WTC11 (cell line): ENCODE results near the gene ICA1. TPM values are rescaled to one million over a fixed set of nuclear protein-coding genes. Genes with fewer than 3 reads are reported as not detected.

ENCODE experiments used
- ATAC-seq: fragments of 200-7000 bp; cut with Tn5 transposase; 2 replicates; pipeline ENCODE4 v1.10.0; 2021; ENCODE audit warnings: mild to moderate bottlenecking, moderate library complexity
- CTCF ChIA-PET: fragments of 300-600 bp; sonication (Branson Sonifier 250); formaldehyde crosslinking; loops from one replicate; lab custom pipeline; 2021; ENCODE audit warnings: antibody characterized with exemption; lab: Charles Lee
- POLR2A ChIA-PET: fragments of 350-600 bp; sonication (Branson Sonifier 250); formaldehyde crosslinking; loops from one replicate; lab custom pipeline; 2021; ENCODE audit warnings: antibody characterized with exemption; lab: Charles Lee
- DNase-seq: peaks from one replicate; pipeline ENCODE4 v3.0.0; 2021; ENCODE audit warnings: low spot score
- H3K27ac Mint-ChIP-seq: 2 replicates; pipeline ENCODE4 v1.8.0; 2021; ENCODE audit warnings: mixed read lengths
- H3K27me3 Mint-ChIP-seq: 2 replicates; pipeline ENCODE4 v1.8.0; 2021; ENCODE audit warnings: low read depth, mild to moderate bottlenecking, moderate library complexity, mixed read lengths
- H3K36me3 Mint-ChIP-seq: 2 replicates; pipeline ENCODE4 v1.8.0; 2021; ENCODE audit warnings: mixed read lengths
- H3K4me1 Mint-ChIP-seq: 2 replicates; pipeline ENCODE4 v1.8.0; 2022; ENCODE audit warnings: mixed read lengths
- H3K4me3 Mint-ChIP-seq: 2 replicates; pipeline ENCODE4 v1.8.0; 2021; ENCODE audit warnings: mild to moderate bottlenecking, moderate library complexity, mixed read lengths
- H3K9me3 Mint-ChIP-seq: 2 replicates; pipeline ENCODE4 v1.8.0; 2021; ENCODE audit warnings: mixed read lengths
- FOXJ3 ChIP-seq: sonication (generic); formaldehyde crosslinking; IDR thresholded peaks from 2 replicates; pipeline ENCODE4 v1.9.0; 2021; ENCODE audit warnings: missing genetic modification reagents, mild to moderate bottlenecking, borderline replicate concordance
- GRHL2 ChIP-seq: fragments of 250-450 bp; sonication (Bioruptor Pico); IDR thresholded peaks from 2 replicates; pipeline ENCODE4 v1.8.0; 2022; ENCODE audit warnings: mild to moderate bottlenecking, moderate library complexity; ENCODE audit not compliant: insufficient replicate concordance, severe bottlenecking
- JAZF1 ChIP-seq: fragments of 250-450 bp; sonication (Bioruptor Pico); IDR thresholded peaks from 2 replicates; pipeline ENCODE4 v1.9.0; 2021; ENCODE audit warnings: moderate library complexity, mild to moderate bottlenecking, inconsistent platforms
- JUN ChIP-seq: sonication (generic); formaldehyde crosslinking; IDR thresholded peaks from 2 replicates; pipeline ENCODE4 v1.8.0; 2023; ENCODE audit warnings: mild to moderate bottlenecking, missing genetic modification reagents
- NFATC4 ChIP-seq: fragments of 250-450 bp; sonication (Bioruptor Pico); IDR thresholded peaks from 2 replicates; pipeline ENCODE4 v1.9.0; 2021; ENCODE audit warnings: mild to moderate bottlenecking
- NFYB ChIP-seq: sonication (generic); formaldehyde crosslinking; conservative IDR thresholded peaks from 2 replicates; pipeline ENCODE4 v1.8.0; 2022; ENCODE audit warnings: low read depth, missing genetic modification reagents
- NR3C1 ChIP-seq: sonication (generic); formaldehyde crosslinking; conservative IDR thresholded peaks from 2 replicates; pipeline ENCODE4 v1.8.1; 2023; ENCODE audit warnings: low read depth, mild to moderate bottlenecking, missing genetic modification reagents
- TCF7 ChIP-seq: sonication (generic); formaldehyde crosslinking; IDR thresholded peaks from 2 replicates; pipeline ENCODE4 v1.8.0; 2022; ENCODE audit warnings: mild to moderate bottlenecking, low read depth, missing genetic modification reagents, moderate library complexity
- ZBTB21 ChIP-seq: sonication (generic); formaldehyde crosslinking; IDR thresholded peaks from 2 replicates; pipeline ENCODE4 v1.8.1; 2023; ENCODE audit warnings: mild to moderate bottlenecking, missing genetic modification reagents, borderline replicate concordance
- ZNF263 ChIP-seq: sonication (generic); formaldehyde crosslinking; IDR thresholded peaks from 2 replicates; pipeline ENCODE4 v1.8.1; 2022; ENCODE audit warnings: low read depth, mild to moderate bottlenecking, moderate library complexity, missing genetic modification reagents
- total RNA-seq: library from RNA; stranded (reverse); gene quantifications from 3 replicates; pipeline ENCODE4 v1.2.3, GENCODE V29; 2021
- TF ChIP-seq, protein P1 (sequence below): fragments of 200-600 bp; IDR thresholded peaks from 2 replicates; pipeline ENCODE4 v1.8.0; 2022; ENCODE audit warnings: antibody characterized with exemption
- TF ChIP-seq, protein P2 (sequence below): sonication (generic); formaldehyde crosslinking; IDR thresholded peaks from 2 replicates; pipeline ENCODE4 v1.8.0; 2022; ENCODE audit warnings: missing genetic modification reagents
- TF ChIP-seq, protein P3 (sequence below): sonication (generic); formaldehyde crosslinking; IDR thresholded peaks from 2 replicates; pipeline ENCODE4 v1.8.0; 2023; ENCODE audit warnings: mild to moderate bottlenecking, missing genetic modification reagents
- TF ChIP-seq, protein P4 (sequence below): sonication (generic); formaldehyde crosslinking; IDR thresholded peaks from 2 replicates; pipeline ENCODE4 v1.8.0; 2022; ENCODE audit warnings: mild to moderate bottlenecking, missing genetic modification reagents
- TF ChIP-seq, protein P5 (sequence below): sonication (generic); formaldehyde crosslinking; IDR thresholded peaks from 2 replicates; pipeline ENCODE4 v1.8.1; 2023; ENCODE audit warnings: mild to moderate bottlenecking, missing genetic modification reagents, moderate library complexity
- TF ChIP-seq, protein P6 (sequence below): sonication (generic); formaldehyde crosslinking; IDR thresholded peaks from 2 replicates; pipeline ENCODE4 v1.8.0; 2022; ENCODE audit warnings: mild to moderate bottlenecking, missing genetic modification reagents
- TF ChIP-seq, protein P7 (sequence below): sonication (generic); formaldehyde crosslinking; IDR thresholded peaks from 2 replicates; pipeline ENCODE4 v1.8.1; 2023; ENCODE audit warnings: mild to moderate bottlenecking, missing genetic modification reagents

ICA1 gene
- total RNA-seq, 1 experiment from 2014 or later: 31.2 TPM

DNA sequence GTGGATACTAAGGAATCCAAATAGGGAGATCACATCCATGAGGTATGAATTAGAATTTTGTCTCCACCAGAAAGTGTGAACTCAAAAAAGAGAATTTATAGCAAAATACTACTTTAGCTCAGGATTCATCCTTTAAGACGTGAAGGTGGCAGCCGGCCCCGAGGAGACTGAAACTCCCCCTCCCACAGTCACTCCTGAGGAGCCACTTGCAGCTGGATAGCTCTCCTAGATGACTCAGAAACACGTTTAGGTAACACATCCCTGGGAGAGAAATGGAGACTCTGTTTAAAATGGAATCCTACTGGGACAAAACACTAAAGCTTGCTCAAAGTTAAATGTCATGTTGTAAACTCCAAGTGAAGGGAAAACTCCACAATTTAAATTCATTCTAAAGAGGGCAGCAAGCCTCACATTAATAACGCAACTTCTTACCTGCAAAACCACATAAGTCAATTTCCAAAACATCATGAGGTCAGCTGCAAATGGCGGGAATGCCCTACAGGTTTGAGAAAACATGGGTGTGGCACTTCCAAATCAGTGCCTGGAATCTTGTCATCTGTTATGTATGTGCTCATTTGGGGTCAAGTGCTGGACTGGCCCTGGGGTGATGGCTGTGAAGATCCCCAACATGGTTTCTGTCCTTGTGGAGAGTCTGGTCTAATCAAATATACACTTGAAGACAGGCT, 46.2 kb downstream of the ICA1 start (continued):
- TF ChIP-seq, protein P1, sequence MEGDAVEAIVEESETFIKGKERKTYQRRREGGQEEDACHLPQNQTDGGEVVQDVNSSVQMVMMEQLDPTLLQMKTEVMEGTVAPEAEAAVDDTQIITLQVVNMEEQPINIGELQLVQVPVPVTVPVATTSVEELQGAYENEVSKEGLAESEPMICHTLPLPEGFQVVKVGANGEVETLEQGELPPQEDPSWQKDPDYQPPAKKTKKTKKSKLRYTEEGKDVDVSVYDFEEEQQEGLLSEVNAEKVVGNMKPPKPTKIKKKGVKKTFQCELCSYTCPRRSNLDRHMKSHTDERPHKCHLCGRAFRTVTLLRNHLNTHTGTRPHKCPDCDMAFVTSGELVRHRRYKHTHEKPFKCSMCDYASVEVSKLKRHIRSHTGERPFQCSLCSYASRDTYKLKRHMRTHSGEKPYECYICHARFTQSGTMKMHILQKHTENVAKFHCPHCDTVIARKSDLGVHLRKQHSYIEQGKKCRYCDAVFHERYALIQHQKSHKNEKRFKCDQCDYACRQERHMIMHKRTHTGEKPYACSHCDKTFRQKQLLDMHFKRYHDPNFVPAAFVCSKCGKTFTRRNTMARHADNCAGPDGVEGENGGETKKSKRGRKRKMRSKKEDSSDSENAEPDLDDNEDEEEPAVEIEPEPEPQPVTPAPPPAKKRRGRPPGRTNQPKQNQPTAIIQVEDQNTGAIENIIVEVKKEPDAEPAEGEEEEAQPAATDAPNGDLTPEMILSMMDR: no peak
- TF ChIP-seq, protein P2, sequence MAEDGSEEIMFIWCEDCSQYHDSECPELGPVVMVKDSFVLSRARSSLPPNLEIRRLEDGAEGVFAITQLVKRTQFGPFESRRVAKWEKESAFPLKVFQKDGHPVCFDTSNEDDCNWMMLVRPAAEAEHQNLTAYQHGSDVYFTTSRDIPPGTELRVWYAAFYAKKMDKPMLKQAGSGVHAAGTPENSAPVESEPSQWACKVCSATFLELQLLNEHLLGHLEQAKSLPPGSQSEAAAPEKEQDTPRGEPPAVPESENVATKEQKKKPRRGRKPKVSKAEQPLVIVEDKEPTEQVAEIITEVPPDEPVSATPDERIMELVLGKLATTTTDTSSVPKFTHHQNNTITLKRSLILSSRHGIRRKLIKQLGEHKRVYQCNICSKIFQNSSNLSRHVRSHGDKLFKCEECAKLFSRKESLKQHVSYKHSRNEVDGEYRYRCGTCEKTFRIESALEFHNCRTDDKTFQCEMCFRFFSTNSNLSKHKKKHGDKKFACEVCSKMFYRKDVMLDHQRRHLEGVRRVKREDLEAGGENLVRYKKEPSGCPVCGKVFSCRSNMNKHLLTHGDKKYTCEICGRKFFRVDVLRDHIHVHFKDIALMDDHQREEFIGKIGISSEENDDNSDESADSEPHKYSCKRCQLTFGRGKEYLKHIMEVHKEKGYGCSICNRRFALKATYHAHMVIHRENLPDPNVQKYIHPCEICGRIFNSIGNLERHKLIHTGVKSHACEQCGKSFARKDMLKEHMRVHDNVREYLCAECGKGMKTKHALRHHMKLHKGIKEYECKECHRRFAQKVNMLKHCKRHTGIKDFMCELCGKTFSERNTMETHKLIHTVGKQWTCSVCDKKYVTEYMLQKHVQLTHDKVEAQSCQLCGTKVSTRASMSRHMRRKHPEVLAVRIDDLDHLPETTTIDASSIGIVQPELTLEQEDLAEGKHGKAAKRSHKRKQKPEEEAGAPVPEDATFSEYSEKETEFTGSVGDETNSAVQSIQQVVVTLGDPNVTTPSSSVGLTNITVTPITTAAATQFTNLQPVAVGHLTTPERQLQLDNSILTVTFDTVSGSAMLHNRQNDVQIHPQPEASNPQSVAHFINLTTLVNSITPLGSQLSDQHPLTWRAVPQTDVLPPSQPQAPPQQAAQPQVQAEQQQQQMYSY (CRISPR knock-in tag): no peak

DNA sequence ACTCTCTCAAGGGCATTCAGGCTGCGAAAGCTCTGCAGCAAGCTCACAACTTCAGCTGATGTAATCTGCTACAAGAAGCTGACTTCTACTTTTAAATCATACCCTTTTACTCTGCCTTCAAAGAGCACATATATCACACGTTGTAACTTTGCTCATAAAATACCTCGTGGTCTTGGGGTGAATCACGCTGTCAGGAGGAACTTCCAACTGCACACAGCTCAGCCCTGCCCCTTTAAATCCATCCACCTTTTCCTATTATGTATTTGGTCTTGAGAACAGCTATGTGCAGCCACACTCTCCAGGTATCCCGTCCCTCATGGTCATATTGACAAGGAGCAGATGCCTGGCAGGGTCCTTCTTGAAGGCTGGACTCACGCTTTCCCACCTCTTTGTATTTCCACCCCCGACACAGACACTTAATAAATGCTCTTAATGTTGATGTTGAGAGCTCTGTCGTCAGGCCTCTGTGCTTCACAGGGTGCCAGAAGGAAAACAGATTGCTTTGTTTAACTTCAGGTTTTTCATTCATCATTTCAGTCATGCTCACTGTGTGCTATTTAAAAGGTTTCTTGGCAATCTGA, 47.6 kb downstream of the ICA1 start:
- Mint-ChIP-seq H3K4me3 (no peak overlapping the region), H3K36me3 (peaks cover 7% of the 10 kb centered on the region), H3K27me3 (no peaks in the 10 kb centered on the region), H3K27ac (no peak overlapping the region), H3K4me1 (peaks cover 57% of the 10 kb centered on the region), H3K9me3 (no peaks in the 10 kb centered on the region)
- ChIA-PET CTCF (interaction anchor here (1.2 to 3.4 kb wide), 4 partner anchors 24 to 533 kb away, joined by 4 to 12 read pairs (median 10); no protein-coding TSS in a partner anchor), POLR2A (no interaction called here)
- ATAC-seq (no peak), DNase-seq (no peak)
- TF ChIP-seq, protein P3, sequence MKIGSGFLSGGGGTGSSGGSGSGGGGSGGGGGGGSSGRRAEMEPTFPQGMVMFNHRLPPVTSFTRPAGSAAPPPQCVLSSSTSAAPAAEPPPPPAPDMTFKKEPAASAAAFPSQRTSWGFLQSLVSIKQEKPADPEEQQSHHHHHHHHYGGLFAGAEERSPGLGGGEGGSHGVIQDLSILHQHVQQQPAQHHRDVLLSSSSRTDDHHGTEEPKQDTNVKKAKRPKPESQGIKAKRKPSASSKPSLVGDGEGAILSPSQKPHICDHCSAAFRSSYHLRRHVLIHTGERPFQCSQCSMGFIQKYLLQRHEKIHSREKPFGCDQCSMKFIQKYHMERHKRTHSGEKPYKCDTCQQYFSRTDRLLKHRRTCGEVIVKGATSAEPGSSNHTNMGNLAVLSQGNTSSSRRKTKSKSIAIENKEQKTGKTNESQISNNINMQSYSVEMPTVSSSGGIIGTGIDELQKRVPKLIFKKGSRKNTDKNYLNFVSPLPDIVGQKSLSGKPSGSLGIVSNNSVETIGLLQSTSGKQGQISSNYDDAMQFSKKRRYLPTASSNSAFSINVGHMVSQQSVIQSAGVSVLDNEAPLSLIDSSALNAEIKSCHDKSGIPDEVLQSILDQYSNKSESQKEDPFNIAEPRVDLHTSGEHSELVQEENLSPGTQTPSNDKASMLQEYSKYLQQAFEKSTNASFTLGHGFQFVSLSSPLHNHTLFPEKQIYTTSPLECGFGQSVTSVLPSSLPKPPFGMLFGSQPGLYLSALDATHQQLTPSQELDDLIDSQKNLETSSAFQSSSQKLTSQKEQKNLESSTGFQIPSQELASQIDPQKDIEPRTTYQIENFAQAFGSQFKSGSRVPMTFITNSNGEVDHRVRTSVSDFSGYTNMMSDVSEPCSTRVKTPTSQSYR: no peak
- TF ChIP-seq ZNF263 (CRISPR knock-in tag): no peak
- TF ChIP-seq, protein P4, sequence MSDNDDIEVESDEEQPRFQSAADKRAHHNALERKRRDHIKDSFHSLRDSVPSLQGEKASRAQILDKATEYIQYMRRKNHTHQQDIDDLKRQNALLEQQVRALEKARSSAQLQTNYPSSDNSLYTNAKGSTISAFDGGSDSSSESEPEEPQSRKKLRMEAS: no peak
- no peak for TF ChIP-seq JAZF1
- no peak for TF ChIP-seq GRHL2
- TF ChIP-seq, protein P5, sequence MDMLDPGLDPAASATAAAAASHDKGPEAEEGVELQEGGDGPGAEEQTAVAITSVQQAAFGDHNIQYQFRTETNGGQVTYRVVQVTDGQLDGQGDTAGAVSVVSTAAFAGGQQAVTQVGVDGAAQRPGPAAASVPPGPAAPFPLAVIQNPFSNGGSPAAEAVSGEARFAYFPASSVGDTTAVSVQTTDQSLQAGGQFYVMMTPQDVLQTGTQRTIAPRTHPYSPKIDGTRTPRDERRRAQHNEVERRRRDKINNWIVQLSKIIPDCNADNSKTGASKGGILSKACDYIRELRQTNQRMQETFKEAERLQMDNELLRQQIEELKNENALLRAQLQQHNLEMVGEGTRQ (CRISPR knock-in tag): no peak
- TF ChIP-seq TCF7 (CRISPR knock-in tag): no peak

DNA sequence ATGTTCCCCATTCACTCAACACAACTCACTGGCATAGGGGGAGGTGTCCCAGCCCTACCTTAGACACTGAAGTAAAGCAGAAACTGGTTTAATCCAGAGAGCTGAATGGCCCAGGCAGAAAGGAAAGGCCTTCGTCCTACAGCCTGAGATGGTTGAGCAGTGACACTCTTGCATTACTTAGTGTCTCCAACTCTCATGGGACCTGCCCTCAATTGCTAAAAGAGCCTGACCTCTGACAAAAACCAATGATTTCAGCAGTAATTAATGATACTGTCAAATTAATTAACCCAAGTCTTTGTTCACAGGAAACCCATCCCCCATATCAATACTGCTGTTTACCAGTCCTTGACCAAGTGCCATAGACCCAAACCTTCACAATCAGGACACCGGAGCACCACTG, 48.6 kb downstream of the ICA1 start:
- Mint-ChIP-seq H3K27ac (no peak overlapping the region), H3K27me3 (no peaks in the 10 kb centered on the region), H3K4me1 (peaks cover 62% of the 10 kb centered on the region), H3K36me3 (peaks cover 7% of the 10 kb centered on the region), H3K4me3 (no peak overlapping the region), H3K9me3 (no peaks in the 10 kb centered on the region)
- DNase-seq (no peak), ATAC-seq (peak; percentile 25; the same call in 1 of the 2 replicates)
- ChIA-PET CTCF (interaction anchor here (2.4 to 3.4 kb wide), 2 partner anchors 83 to 532 kb away, joined by 10 to 11 read pairs; no protein-coding TSS in a partner anchor), POLR2A (no interaction called here)
- TF ChIP-seq FOXJ3 (no peak), NFATC4 (CRISPR knock-in tag) (no peak), ZBTB21 (CRISPR knock-in tag) (no peak), NFYB (CRISPR knock-in tag) (no peak), JUN (no peak), NR3C1 (CRISPR knock-in tag) (no peak)
- TF ChIP-seq, protein P5 (CRISPR knock-in tag): no peak
- TF ChIP-seq, protein P6, sequence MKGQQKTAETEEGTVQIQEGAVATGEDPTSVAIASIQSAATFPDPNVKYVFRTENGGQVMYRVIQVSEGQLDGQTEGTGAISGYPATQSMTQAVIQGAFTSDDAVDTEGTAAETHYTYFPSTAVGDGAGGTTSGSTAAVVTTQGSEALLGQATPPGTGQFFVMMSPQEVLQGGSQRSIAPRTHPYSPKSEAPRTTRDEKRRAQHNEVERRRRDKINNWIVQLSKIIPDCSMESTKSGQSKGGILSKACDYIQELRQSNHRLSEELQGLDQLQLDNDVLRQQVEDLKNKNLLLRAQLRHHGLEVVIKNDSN (CRISPR knock-in tag): no peak
- TF ChIP-seq, protein P7, sequence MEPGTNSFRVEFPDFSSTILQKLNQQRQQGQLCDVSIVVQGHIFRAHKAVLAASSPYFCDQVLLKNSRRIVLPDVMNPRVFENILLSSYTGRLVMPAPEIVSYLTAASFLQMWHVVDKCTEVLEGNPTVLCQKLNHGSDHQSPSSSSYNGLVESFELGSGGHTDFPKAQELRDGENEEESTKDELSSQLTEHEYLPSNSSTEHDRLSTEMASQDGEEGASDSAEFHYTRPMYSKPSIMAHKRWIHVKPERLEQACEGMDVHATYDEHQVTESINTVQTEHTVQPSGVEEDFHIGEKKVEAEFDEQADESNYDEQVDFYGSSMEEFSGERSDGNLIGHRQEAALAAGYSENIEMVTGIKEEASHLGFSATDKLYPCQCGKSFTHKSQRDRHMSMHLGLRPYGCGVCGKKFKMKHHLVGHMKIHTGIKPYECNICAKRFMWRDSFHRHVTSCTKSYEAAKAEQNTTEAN (CRISPR knock-in tag): no peak
- TF ChIP-seq, protein P4: no peak
